PC-3 (cell line): ENCODE data around the gene YBX2. TPM values are rescaled to one million over a fixed set of nuclear protein-coding genes. Genes with fewer than 3 reads are reported as not detected.
A peak's percentile ranks its signal among the peaks of the same experiment; 100 is the strongest.

Experiments
- ATAC-seq: fragments of 200-7000 bp; cut with Tn5 transposase; 2 replicates; pipeline ENCODE4 v1.9.1; 2020; ENCODE audit warnings: mild to moderate bottlenecking, moderate library complexity
- BruUV-seq: library from RNA; stranded (reverse); fragments of 400-500 nt; replicated peaks from 2 replicates; lab custom pipeline; 2021; lab: Mats Ljungman, UMichigan
- CTCF ChIA-PET: fragments of 300-600 bp; sonication (Branson Sonifier 250); formaldehyde crosslinking; loops from one replicate; lab custom pipeline; 2022; ENCODE audit warnings: antibody characterized with exemption; lab: Charles Lee
- POLR2A ChIA-PET: fragments of 300-600 bp; sonication (Branson Sonifier 250); formaldehyde crosslinking; loops from one replicate; lab custom pipeline; 2022; ENCODE audit warnings: antibody characterized with exemption; ENCODE audit not compliant: unreplicated experiment; lab: Charles Lee
- DNase-seq: peaks from one replicate; pipeline ENCODE4 v3.0.0-alpha.2; 2015
- H2AFZ ChIP-seq: fragments of 300-600 bp; sonication (generic); 2 replicates; pipeline ENCODE4 v1.6.0; 2016; ENCODE audit warnings: antibody characterized with exemption, low read length
- H3F3A ChIP-seq: fragments of 300-600 bp; sonication (generic); one replicate; pipeline ENCODE4 v1.6.0; 2017; ENCODE audit warnings: antibody characterized with exemption, low read length, control low read depth, mild to moderate bottlenecking; ENCODE audit not compliant: unreplicated experiment
- H3K27ac ChIP-seq: fragments of 300-600 bp; sonication (generic); 2 replicates; pipeline ENCODE4 v1.5.1; 2016; ENCODE audit warnings: mild to moderate bottlenecking, low read length
- H3K27me3 ChIP-seq: fragments of 300-600 bp; sonication (generic); 2 replicates; pipeline ENCODE4 v1.6.1; 2016; ENCODE audit warnings: low read length, mixed read lengths
- H3K36me3 ChIP-seq: fragments of 300-600 bp; sonication (generic); 2 replicates; pipeline ENCODE4 v1.6.1; 2016; ENCODE audit warnings: low read depth, mixed run types, low read length, mixed read lengths
- H3K4me1 ChIP-seq: fragments of 300-600 bp; sonication (generic); 2 replicates; pipeline ENCODE4 v1.5.1; 2016; ENCODE audit warnings: low read length; ENCODE audit not compliant: insufficient read depth
- H3K4me2 ChIP-seq: fragments of 300-600 bp; sonication (generic); 2 replicates; pipeline ENCODE4 v1.6.0; 2016; ENCODE audit warnings: low read length
- H3K4me3 ChIP-seq: fragments of 300-600 bp; sonication (generic); 2 replicates; pipeline ENCODE4 v1.5.1; 2016; ENCODE audit warnings: mild to moderate bottlenecking, low read length, mixed read lengths
- H3K79me2 ChIP-seq: fragments of 300-600 bp; sonication (generic); 2 replicates; pipeline ENCODE4 v1.6.1; 2017; ENCODE audit warnings: low read length, mixed read lengths
- H3K9ac ChIP-seq: fragments of 300-600 bp; sonication (generic); 2 replicates; pipeline ENCODE4 v1.6.0; 2016; ENCODE audit warnings: mild to moderate bottlenecking, low read length
- H3K9me2 ChIP-seq: fragments of 300-600 bp; sonication (generic); replicated peaks from 2 replicates; pipeline ENCODE4 v1.6.1; 2016; ENCODE audit warnings: mixed run types, low read length, mixed read lengths
- H3K9me3 ChIP-seq: fragments of 300-600 bp; sonication (generic); 2 replicates; pipeline ENCODE4 v1.6.1; 2016; ENCODE audit warnings: low read length, mixed read lengths
- H4K20me1 ChIP-seq: fragments of 300-600 bp; sonication (generic); 2 replicates; pipeline ENCODE4 v1.6.1; 2016; ENCODE audit warnings: low read length, mixed read lengths
- CTCF ChIP-seq: fragments of 300-600 bp; sonication (generic); conservative IDR thresholded peaks from 2 replicates; pipeline ENCODE4 v1.5.1; 2017; ENCODE audit warnings: antibody characterized with exemption, low read depth, mild to moderate bottlenecking, low read length
- EZH2 ChIP-seq: fragments of 300-600 bp; sonication (generic); IDR thresholded peaks from one replicate; pipeline ENCODE4 v1.6.1; 2017; ENCODE audit warnings: antibody characterized with exemption, mild to moderate bottlenecking, low read length; ENCODE audit not compliant: unreplicated experiment
- EZH2phosphoT487 ChIP-seq: fragments of 300-600 bp; sonication (generic); IDR thresholded peaks from 2 replicates; pipeline ENCODE4 v1.6.1; 2018; ENCODE audit warnings: mild to moderate bottlenecking, antibody characterized with exemption, low read length, borderline replicate concordance
- intact Hi-C: fragments of 100-400 bp; cut with micrococcal nuclease; formaldehyde crosslinking; loops from 2 replicates; pipeline ENCODE4 v1.9.0; 2023
- total RNA-seq: library from RNA; depleted of rRNA; stranded (reverse); fragments of >200 nt; gene quantifications from 2 replicates; pipeline ENCODE4 v1.2.3, GENCODE V29; 2014

Gene YBX2
- total RNA-seq, 1 experiment from 2014 or later: 1.1 TPM

GRCh38 chr17:7308625-7309433 lies 14.4 kb upstream of the YBX2 start:
- peak overlapping the region; percentile 100 for H3K9ac ChIP-seq
- ChIA-PET POLR2A (interaction anchor here (0.6 kb wide), 1 partner anchor 89 kb away, joined by 5 read pairs; no protein-coding TSS in a partner anchor), CTCF (no interaction called here)
- ATAC-seq (peak; percentile 29), DNase-seq (peak; percentile 68)
- intact Hi-C loops: loop anchor here (2.0 to 5.0 kb wide), 3 partner anchors 20 to 262 kb away; partner anchors contain the start of genes GABARAP and NEURL4
- no peaks in the 10 kb centered on the region for H3K9me2 ChIP-seq
- H3K36me3 ChIP-seq: peaks cover 35% of the 10 kb centered on the region
- no peaks in the 10 kb centered on the region for H3K27me3 ChIP-seq
- TF ChIP-seq CTCF (no peak), EZH2phosphoT487 (no peak), EZH2 (no peak)
- TSS peak; percentile 88 for BruUV-seq
- H2AFZ ChIP-seq: no peak overlapping the region
- H3K4me1 ChIP-seq: peaks cover 23% of the 10 kb centered on the region; the same call in 1 of the 2 replicates
- peaks cover 38% of the 10 kb centered on the region for H4K20me1 ChIP-seq
- peaks cover 51% of the 10 kb centered on the region for H3K79me2 ChIP-seq
- peak overlapping the region; percentile 93 for H3K4me2 ChIP-seq
- peaks cover 12% of the 10 kb centered on the region for H3F3A ChIP-seq
- H3K27ac ChIP-seq: peak overlapping the region; percentile 97
- H3K4me3 ChIP-seq: peak overlapping the region; percentile 85
- no peaks in the 10 kb centered on the region for H3K9me3 ChIP-seq

- peak overlapping the region; percentile 93 for H3K4me2 ChIP-seq
- H3K27me3 ChIP-seq: no peaks in the 10 kb centered on the region
- ChIA-PET CTCF (no interaction called here), POLR2A (no interaction called here)
- BruUV-seq: no TSS peak
- DNase-seq (peak; percentile 35), ATAC-seq (peak; percentile 8; the same call in 1 of the 2 replicates)
- no peak overlapping the region for H2AFZ ChIP-seq
- peak overlapping the region; percentile 97 for H3K27ac ChIP-seq
- H3F3A ChIP-seq: peaks cover 6% of the 10 kb centered on the region
- TF ChIP-seq EZH2phosphoT487 (no peak), EZH2 (no peak), CTCF (no peak)
- H3K4me1 ChIP-seq: peaks cover 23% of the 10 kb centered on the region; the same call in 1 of the 2 replicates
- peaks cover 34% of the 10 kb centered on the region for H4K20me1 ChIP-seq
- intact Hi-C loops: loop anchor here (2.0 to 5.0 kb wide), 3 partner anchors 21 to 261 kb away; partner anchors contain the start of genes GABARAP and NEURL4
- H3K79me2 ChIP-seq: peaks cover 51% of the 10 kb centered on the region
- peak overlapping the region; percentile 100 for H3K9ac ChIP-seq
- H3K4me3 ChIP-seq: peak overlapping the region; percentile 85
- peaks cover 35% of the 10 kb centered on the region for H3K36me3 ChIP-seq
- no peaks in the 10 kb centered on the region for H3K9me2 ChIP-seq
- H3K9me3 ChIP-seq: no peaks in the 10 kb centered on the region
These were observed 13.5 kb upstream of the YBX2 start for GRCh38 chr17:7307686-7308624.
